Neural cell (in vitro differentiated cells): ENCODE results near the gene TEX35. TPM values are rescaled to one million over a fixed set of nuclear protein-coding genes. Genes with fewer than 3 reads are reported as not detected.

ENCODE experiments used
- H2AFZ ChIP-seq: fragments of 200-600, 300-800 bp; sonication (generic), shearing (Covaris generic); 2 replicates; pipeline ENCODE4 v1.6.0; 2014; ENCODE audit warnings: low read depth, mild to moderate bottlenecking, antibody characterized with exemption, low read length, moderate library complexity
- H3F3A ChIP-seq: fragments of 200-600 bp; shearing (Covaris generic); 2 replicates; pipeline ENCODE4 v1.6.1; 2016; ENCODE audit warnings: mild to moderate bottlenecking, moderate library complexity, mixed read lengths, antibody characterized with exemption, low read length; ENCODE audit not compliant: insufficient read depth, poor library complexity, severe bottlenecking
- H3K27ac ChIP-seq: fragments of 200-600, 300-800 bp; sonication (generic), shearing (Covaris generic); 2 replicates; pipeline ENCODE4 v1.5.1; 2014; ENCODE audit warnings: mild to moderate bottlenecking, low read length, moderate library complexity
- H3K27me3 ChIP-seq: fragments of 300-800, 200-600 bp; sonication (generic), shearing (Covaris generic); 2 replicates; pipeline ENCODE4 v1.6.0; 2014; ENCODE audit warnings: mild to moderate bottlenecking, low read depth, low read length, moderate library complexity; ENCODE audit not compliant: insufficient read depth
- H3K36me3 ChIP-seq: fragments of 300-800, 200-600 bp; sonication (generic), shearing (Covaris generic); 2 replicates; pipeline ENCODE4 v1.5.1; 2014; ENCODE audit warnings: mild to moderate bottlenecking, antibody characterized with exemption, low read length, moderate library complexity; ENCODE audit not compliant: insufficient read depth
- H3K4me2 ChIP-seq: fragments of 300-800, 200-600 bp; sonication (generic), shearing (Covaris generic); 2 replicates; pipeline ENCODE4 v1.6.0; 2014; ENCODE audit warnings: mild to moderate bottlenecking, low read length
- H3K4me3 ChIP-seq: fragments of 300-800, 200-600 bp; sonication (generic), shearing (Covaris generic); 2 replicates; pipeline ENCODE4 v1.5.1; 2014; ENCODE audit warnings: mild to moderate bottlenecking, low read length, moderate library complexity
- H3K79me2 ChIP-seq: fragments of 200-600 bp; shearing (Covaris generic); replicated peaks from 2 replicates; pipeline ENCODE4 v1.6.0; 2014; ENCODE audit warnings: mild to moderate bottlenecking, low read length, moderate library complexity; ENCODE audit not compliant: insufficient read depth
- H3K9ac ChIP-seq: fragments of 300-800, 200-600 bp; sonication (generic), shearing (Covaris generic); 2 replicates; pipeline ENCODE4 v1.6.1; 2016; ENCODE audit warnings: mild to moderate bottlenecking, low read length, mixed read lengths
- H3K9me2 ChIP-seq: fragments of 200-600 bp; shearing (Covaris generic); 2 replicates; pipeline ENCODE4 v1.6.1; 2016; ENCODE audit warnings: mild to moderate bottlenecking, low read length, mixed read lengths; ENCODE audit not compliant: insufficient read depth
- H3K9me3 ChIP-seq: fragments of 200-600, 300-800 bp; sonication (generic), shearing (Covaris generic); 2 replicates; pipeline ENCODE4 v1.6.1; 2016; ENCODE audit warnings: mild to moderate bottlenecking, mixed run types, low read length, moderate library complexity, mixed read lengths
- H4K20me1 ChIP-seq: fragments of 200-600 bp; shearing (Covaris generic); 2 replicates; pipeline ENCODE4 v1.6.1; 2016; ENCODE audit warnings: mild to moderate bottlenecking, mixed run types; ENCODE audit not compliant: insufficient read depth
- EP300 ChIP-seq: fragments of 450-650 bp; conservative IDR thresholded peaks from 2 replicates; pipeline ENCODE4 v1.6.1; 2014; ENCODE audit warnings: antibody characterized with exemption, mild to moderate bottlenecking, moderate library complexity; ENCODE audit not compliant: poor library complexity, severe bottlenecking
- EZH2 ChIP-seq: fragments of 200-600, 300-800 bp; shearing (Covaris generic), sonication (generic); IDR thresholded peaks from 2 replicates; pipeline ENCODE4 v1.6.1; 2014; ENCODE audit warnings: antibody characterized with exemption, low read length, borderline replicate concordance, mild to moderate bottlenecking; ENCODE audit not compliant: insufficient read depth, poor library complexity, severe bottlenecking
- MXI1 ChIP-seq: fragments of 450-650 bp; conservative IDR thresholded peaks from 2 replicates; pipeline ENCODE4 v1.6.1; 2014; ENCODE audit warnings: antibody characterized with exemption, mild to moderate bottlenecking; ENCODE audit not compliant: poor library complexity, severe bottlenecking
- POLR2AphosphoS5 ChIP-seq: IDR thresholded peaks from 2 replicates; pipeline ENCODE4 v1.6.1; 2012
- RAD21 ChIP-seq: fragments of 450-650 bp; conservative IDR thresholded peaks from 2 replicates; pipeline ENCODE4 v1.6.1; 2014; ENCODE audit warnings: antibody characterized with exemption, mild to moderate bottlenecking, moderate library complexity
- SMC3 ChIP-seq: fragments of 450-650 bp; conservative IDR thresholded peaks from 2 replicates; pipeline ENCODE4 v1.6.1; 2014; ENCODE audit warnings: antibody characterized with exemption, mild to moderate bottlenecking, moderate library complexity; ENCODE audit not compliant: poor library complexity
- TAF1 ChIP-seq: IDR thresholded peaks from 2 replicates; pipeline ENCODE4 v1.6.1; 2012; ENCODE audit warnings: low read depth
- polyA plus RNA-seq: library from polyadenylated mRNA; depleted of rRNA; stranded (reverse); fragments of >200 nt; gene quantifications from 2 replicates; pipeline ENCODE4 v1.2.3, GENCODE V29; 2014
- TF ChIP-seq, protein P1 (sequence below): IDR thresholded peaks from 2 replicates; pipeline ENCODE4 v1.6.1; 2012; ENCODE audit warnings: borderline replicate concordance
- TF ChIP-seq, protein P2 (sequence below): fragments of 450-650 bp; IDR thresholded peaks from 2 replicates; pipeline ENCODE4 v1.5.1; 2014; ENCODE audit warnings: antibody characterized with exemption, mild to moderate bottlenecking, moderate library complexity; ENCODE audit not compliant: poor library complexity, severe bottlenecking

TEX35 gene
- polyA plus RNA-seq, 1 donor from 2014 or later = not detected

GRCh38 chr1:178530502-178530901 lies 17.6 kb downstream of the TEX35 start:
- Histone ChIP-seq H3K4me3 (no peak overlapping the region), H3K9me3 (no peaks in the 10 kb centered on the region), H3K27ac (no peak overlapping the region), H3F3A (no peaks in the 10 kb centered on the region), H2AFZ (no peak overlapping the region), H4K20me1 (no peaks in the 10 kb centered on the region), H3K79me2 (no peaks in the 10 kb centered on the region), H3K4me2 (no peak overlapping the region), H3K27me3 (no peaks in the 10 kb centered on the region), H3K36me3 (no peaks in the 10 kb centered on the region), H3K9ac (no peak overlapping the region), H3K9me2 (no peaks in the 10 kb centered on the region)
- TF ChIP-seq EP300 = no peak
- no peak for TF ChIP-seq MXI1
- TF ChIP-seq TAF1 = no peak
- no peak for TF ChIP-seq RAD21
- TF ChIP-seq, protein P1, sequence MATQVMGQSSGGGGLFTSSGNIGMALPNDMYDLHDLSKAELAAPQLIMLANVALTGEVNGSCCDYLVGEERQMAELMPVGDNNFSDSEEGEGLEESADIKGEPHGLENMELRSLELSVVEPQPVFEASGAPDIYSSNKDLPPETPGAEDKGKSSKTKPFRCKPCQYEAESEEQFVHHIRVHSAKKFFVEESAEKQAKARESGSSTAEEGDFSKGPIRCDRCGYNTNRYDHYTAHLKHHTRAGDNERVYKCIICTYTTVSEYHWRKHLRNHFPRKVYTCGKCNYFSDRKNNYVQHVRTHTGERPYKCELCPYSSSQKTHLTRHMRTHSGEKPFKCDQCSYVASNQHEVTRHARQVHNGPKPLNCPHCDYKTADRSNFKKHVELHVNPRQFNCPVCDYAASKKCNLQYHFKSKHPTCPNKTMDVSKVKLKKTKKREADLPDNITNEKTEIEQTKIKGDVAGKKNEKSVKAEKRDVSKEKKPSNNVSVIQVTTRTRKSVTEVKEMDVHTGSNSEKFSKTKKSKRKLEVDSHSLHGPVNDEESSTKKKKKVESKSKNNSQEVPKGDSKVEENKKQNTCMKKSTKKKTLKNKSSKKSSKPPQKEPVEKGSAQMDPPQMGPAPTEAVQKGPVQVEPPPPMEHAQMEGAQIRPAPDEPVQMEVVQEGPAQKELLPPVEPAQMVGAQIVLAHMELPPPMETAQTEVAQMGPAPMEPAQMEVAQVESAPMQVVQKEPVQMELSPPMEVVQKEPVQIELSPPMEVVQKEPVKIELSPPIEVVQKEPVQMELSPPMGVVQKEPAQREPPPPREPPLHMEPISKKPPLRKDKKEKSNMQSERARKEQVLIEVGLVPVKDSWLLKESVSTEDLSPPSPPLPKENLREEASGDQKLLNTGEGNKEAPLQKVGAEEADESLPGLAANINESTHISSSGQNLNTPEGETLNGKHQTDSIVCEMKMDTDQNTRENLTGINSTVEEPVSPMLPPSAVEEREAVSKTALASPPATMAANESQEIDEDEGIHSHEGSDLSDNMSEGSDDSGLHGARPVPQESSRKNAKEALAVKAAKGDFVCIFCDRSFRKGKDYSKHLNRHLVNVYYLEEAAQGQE = no peak
- TF ChIP-seq, protein P2, sequence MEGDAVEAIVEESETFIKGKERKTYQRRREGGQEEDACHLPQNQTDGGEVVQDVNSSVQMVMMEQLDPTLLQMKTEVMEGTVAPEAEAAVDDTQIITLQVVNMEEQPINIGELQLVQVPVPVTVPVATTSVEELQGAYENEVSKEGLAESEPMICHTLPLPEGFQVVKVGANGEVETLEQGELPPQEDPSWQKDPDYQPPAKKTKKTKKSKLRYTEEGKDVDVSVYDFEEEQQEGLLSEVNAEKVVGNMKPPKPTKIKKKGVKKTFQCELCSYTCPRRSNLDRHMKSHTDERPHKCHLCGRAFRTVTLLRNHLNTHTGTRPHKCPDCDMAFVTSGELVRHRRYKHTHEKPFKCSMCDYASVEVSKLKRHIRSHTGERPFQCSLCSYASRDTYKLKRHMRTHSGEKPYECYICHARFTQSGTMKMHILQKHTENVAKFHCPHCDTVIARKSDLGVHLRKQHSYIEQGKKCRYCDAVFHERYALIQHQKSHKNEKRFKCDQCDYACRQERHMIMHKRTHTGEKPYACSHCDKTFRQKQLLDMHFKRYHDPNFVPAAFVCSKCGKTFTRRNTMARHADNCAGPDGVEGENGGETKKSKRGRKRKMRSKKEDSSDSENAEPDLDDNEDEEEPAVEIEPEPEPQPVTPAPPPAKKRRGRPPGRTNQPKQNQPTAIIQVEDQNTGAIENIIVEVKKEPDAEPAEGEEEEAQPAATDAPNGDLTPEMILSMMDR = no peak
- TF ChIP-seq POLR2AphosphoS5 = no peak

GRCh38 chr1:178531887-178532286 lies 19.0 kb downstream of the TEX35 start:
- no peak overlapping the region for H2AFZ ChIP-seq

More at GRCh38 chr1:178531887-178532286, 19.0 kb downstream of the TEX35 start:
- Histone ChIP-seq H3K27me3 (no peaks in the 10 kb centered on the region), H3K27ac (no peak overlapping the region), H3K79me2 (no peaks in the 10 kb centered on the region), H3K4me2 (no peak overlapping the region), H3K9me3 (no peaks in the 10 kb centered on the region), H4K20me1 (no peaks in the 10 kb centered on the region), H3K36me3 (no peaks in the 10 kb centered on the region), H3K9ac (no peak overlapping the region), H3K9me2 (no peaks in the 10 kb centered on the region), H3F3A (no peaks in the 10 kb centered on the region), H3K4me3 (no peak overlapping the region)
- TF ChIP-seq MXI1 (no peak), EZH2 (no peak), POLR2AphosphoS5 (no peak), SMC3 (no peak), EP300 (no peak)
- TF ChIP-seq, protein P1 = no peak
- TF ChIP-seq, protein P2 = no peak
